Suppressor macrophage treated with lipopolysaccharide for 4 hours (primary cell): ENCODE results near the gene FAM53A.

Source experiments
- DNase-seq: peaks from one replicate; pipeline ENCODE4 v3.0.0-alpha.2; 2020

The FAM53A gene

GRCh38 chr4:1601852-1602654, 82.1 kb downstream of the FAM53A start:
- DNase-seq: no peak

- no peak for DNase-seq
Measured at GRCh38 chr4:1601533-1601835, 82.6 kb downstream of the FAM53A start.

GRCh38 chr4:1600811-1601532, 83.1 kb downstream of the FAM53A start:
- no peak for DNase-seq

- no peak for DNase-seq
Measured at GRCh38 chr4:1600211-1600780, 83.8 kb downstream of the FAM53A start.

GRCh38 chr4:1599491-1600210, 84.5 kb downstream of the FAM53A start:
- DNase-seq: no peak

- no peak for DNase-seq
Measured at GRCh38 chr4:1599026-1599481, 85.1 kb downstream of the FAM53A start.

- DNase-seq: no peak
Measured at GRCh38 chr4:1598206-1599025, 85.7 kb downstream of the FAM53A start.

GRCh38 chr4:1597021-1597931, 86.8 kb downstream of the FAM53A start:
- no peak for DNase-seq

- DNase-seq: no peak
Measured at GRCh38 chr4:1596393-1596792, 87.7 kb downstream of the FAM53A start.

- no peak for DNase-seq
Measured at GRCh38 chr4:1595789-1596325, 88.3 kb downstream of the FAM53A start.

- no peak for DNase-seq
Measured at GRCh38 chr4:1594871-1595788, 89.0 kb downstream of the FAM53A start.

- DNase-seq: no peak
Measured at GRCh38 chr4:1593881-1594345, 90.2 kb downstream of the FAM53A start.

- DNase-seq: no peak
Measured at GRCh38 chr4:1593458-1593857, 90.7 kb downstream of the FAM53A start.

GRCh38 chr4:1592709-1593417, 91.2 kb downstream of the FAM53A start:
- DNase-seq: no peak

- no peak for DNase-seq
Measured at GRCh38 chr4:1592068-1592708, 91.9 kb downstream of the FAM53A start.

GRCh38 chr4:1591107-1591506, 93.0 kb downstream of the FAM53A start:
- DNase-seq: no peak

- DNase-seq: no peak
Measured at GRCh38 chr4:1590244-1590643, 93.9 kb downstream of the FAM53A start.
